Stimulated activated effector memory CD8-positive, alpha-beta T cell treated with anti-CD3 and anti-CD28 coated beads, Interleukin-12 subunit alpha, Interleukin-12 subunit beta, amount 100 ng/mL, for 72 hours (primary cell): ENCODE measurements around the gene MSI2.

Experiments
- ATAC-seq: fragments of 150-1000 bp; cut with Tn5 transposase; 2 replicates; pipeline ENCODE4 v1.10.0; 2021
- DNase-seq, 2 donors: peaks; one replicate each; pipeline ENCODE4 v3.0.0; 2021 to 2022; ENCODE audit warnings: low spot score in 2 of 2
- H3K27ac Mint-ChIP-seq: one replicate; pipeline ENCODE4 v1.8.0; 2022; ENCODE audit warnings: mild to moderate bottlenecking, mixed read lengths
- H3K36me3 Mint-ChIP-seq: one replicate; pipeline ENCODE4 v1.8.0; 2022; ENCODE audit warnings: mild to moderate bottlenecking, mixed read lengths
- H3K4me1 Mint-ChIP-seq: one replicate; pipeline ENCODE4 v1.8.0; 2022; ENCODE audit warnings: mixed read lengths
- H3K4me3 Mint-ChIP-seq: one replicate; pipeline ENCODE4 v1.8.0; 2022; ENCODE audit warnings: mild to moderate bottlenecking, mixed read lengths
- H3K9me3 Mint-ChIP-seq: one replicate; pipeline ENCODE4 v1.8.0; 2022; ENCODE audit warnings: mixed read lengths

The MSI2 gene

GRCh38 chr17:57603546-57603945 is 347.2 kb downstream of the MSI2 start:
- Mint-ChIP-seq H3K9me3 (no peaks in the 10 kb centered on the region), H3K4me3 (peak overlapping the region; percentile 60), H3K27ac (peak overlapping the region; percentile 94), H3K36me3 (peaks cover 27% of the 10 kb centered on the region), H3K4me1 (peaks cover 96% of the 10 kb centered on the region)
- ATAC-seq (no peak), DNase-seq (no peak)

- peak; percentile 46 to 87 for DNase-seq
- peak overlapping the region; percentile 60 for H3K4me3 Mint-ChIP-seq
- H3K27ac Mint-ChIP-seq, result peak overlapping the region; percentile 94
- H3K9me3 Mint-ChIP-seq, result no peaks in the 10 kb centered on the region
- peaks cover 96% of the 10 kb centered on the region for H3K4me1 Mint-ChIP-seq
- peaks cover 27% of the 10 kb centered on the region for H3K36me3 Mint-ChIP-seq
- peak; percentile 84 for ATAC-seq
Measured at GRCh38 chr17:57603978-57604377, 347.7 kb downstream of the MSI2 start.

- DNase-seq, result peak in 1 of 2 donors; percentile 67
- H3K36me3 Mint-ChIP-seq, result peaks cover 23% of the 10 kb centered on the region
- no peaks in the 10 kb centered on the region for H3K9me3 Mint-ChIP-seq
- peaks cover 86% of the 10 kb centered on the region for H3K4me1 Mint-ChIP-seq
- peak overlapping the region; percentile 94 for H3K27ac Mint-ChIP-seq
- ATAC-seq, result peak; percentile 47
- H3K4me3 Mint-ChIP-seq, result peak overlapping the region; percentile 60
Measured at GRCh38 chr17:57604771-57605674, 348.7 kb downstream of the MSI2 start.

GRCh38 chr17:57605675-57606105 is 349.4 kb downstream of the MSI2 start:
- no peak for DNase-seq
- no peak for ATAC-seq
- Mint-ChIP-seq H3K36me3 (peaks cover 17% of the 10 kb centered on the region), H3K9me3 (no peaks in the 10 kb centered on the region), H3K27ac (peak overlapping the region; percentile 94), H3K4me1 (peaks cover 79% of the 10 kb centered on the region), H3K4me3 (peak overlapping the region; percentile 60)

- Mint-ChIP-seq H3K9me3 (no peaks in the 10 kb centered on the region), H3K4me3 (peak overlapping the region; percentile 60), H3K27ac (peak overlapping the region; percentile 94), H3K36me3 (peaks cover 15% of the 10 kb centered on the region), H3K4me1 (peaks cover 73% of the 10 kb centered on the region)
- DNase-seq, result no peak
- ATAC-seq, result no peak
Measured at GRCh38 chr17:57606111-57606875, 350.0 kb downstream of the MSI2 start.

- Mint-ChIP-seq H3K4me3 (no peak overlapping the region), H3K36me3 (peaks cover 14% of the 10 kb centered on the region), H3K9me3 (no peaks in the 10 kb centered on the region), H3K27ac (peak overlapping the region; percentile 62), H3K4me1 (peaks cover 65% of the 10 kb centered on the region)
- no peak for DNase-seq
- ATAC-seq, result peak; percentile 42
Measured at GRCh38 chr17:57607553-57608120, 351.3 kb downstream of the MSI2 start.

- Mint-ChIP-seq H3K4me3 (no peak overlapping the region), H3K36me3 (peaks cover 14% of the 10 kb centered on the region), H3K4me1 (peaks cover 60% of the 10 kb centered on the region), H3K9me3 (no peaks in the 10 kb centered on the region), H3K27ac (peak overlapping the region; percentile 62)
- no peak for DNase-seq
- no peak for ATAC-seq
Measured at GRCh38 chr17:57608369-57609124, 352.2 kb downstream of the MSI2 start.

GRCh38 chr17:57609125-57609877 is 353.0 kb downstream of the MSI2 start:
- Mint-ChIP-seq H3K9me3 (no peaks in the 10 kb centered on the region), H3K4me1 (peaks cover 52% of the 10 kb centered on the region), H3K27ac (peak overlapping the region; percentile 62), H3K36me3 (peaks cover 6% of the 10 kb centered on the region), H3K4me3 (no peak overlapping the region)
- DNase-seq (no peak), ATAC-seq (no peak)

- H3K4me3 Mint-ChIP-seq, result no peak overlapping the region
- no peak for ATAC-seq
- H3K27ac Mint-ChIP-seq, result peak overlapping the region; percentile 62
- no peak for DNase-seq
- H3K4me1 Mint-ChIP-seq, result peaks cover 52% of the 10 kb centered on the region
- H3K36me3 Mint-ChIP-seq, result peaks cover 6% of the 10 kb centered on the region
- H3K9me3 Mint-ChIP-seq, result no peaks in the 10 kb centered on the region
Measured at GRCh38 chr17:57609878-57610270, 353.6 kb downstream of the MSI2 start.

GRCh38 chr17:57612202-57613071 is 356.1 kb downstream of the MSI2 start:
- H3K9me3 Mint-ChIP-seq, result no peaks in the 10 kb centered on the region
- peak overlapping the region; percentile 70 for H3K27ac Mint-ChIP-seq
- peaks cover 37% of the 10 kb centered on the region for H3K4me1 Mint-ChIP-seq
- H3K4me3 Mint-ChIP-seq, result peak overlapping the region; percentile 30
- no peak for DNase-seq
- peak; percentile 76 for ATAC-seq
- peaks cover 19% of the 10 kb centered on the region for H3K36me3 Mint-ChIP-seq

GRCh38 chr17:57614742-57615141 is 358.4 kb downstream of the MSI2 start:
- Mint-ChIP-seq H3K27ac (peak overlapping the region; percentile 7), H3K9me3 (no peaks in the 10 kb centered on the region), H3K4me3 (no peak overlapping the region), H3K36me3 (peaks cover 28% of the 10 kb centered on the region), H3K4me1 (peaks cover 31% of the 10 kb centered on the region)
- DNase-seq (no peak), ATAC-seq (no peak)

- no peaks in the 10 kb centered on the region for H3K9me3 Mint-ChIP-seq
- H3K4me3 Mint-ChIP-seq, result no peak overlapping the region
- H3K36me3 Mint-ChIP-seq, result peaks cover 28% of the 10 kb centered on the region
- DNase-seq (no peak), ATAC-seq (no peak)
- H3K4me1 Mint-ChIP-seq, result peaks cover 36% of the 10 kb centered on the region
- H3K27ac Mint-ChIP-seq, result no peak overlapping the region
Measured at GRCh38 chr17:57615836-57616757, 359.8 kb downstream of the MSI2 start.

GRCh38 chr17:57617218-57617617 is 360.9 kb downstream of the MSI2 start:
- ATAC-seq, result no peak
- H3K4me1 Mint-ChIP-seq, result peaks cover 34% of the 10 kb centered on the region

More at GRCh38 chr17:57617218-57617617, 360.9 kb downstream of the MSI2 start:
- H3K36me3 Mint-ChIP-seq, result peaks cover 23% of the 10 kb centered on the region
- DNase-seq, result no peak
- no peak overlapping the region for H3K4me3 Mint-ChIP-seq
- H3K27ac Mint-ChIP-seq, result no peak overlapping the region
- no peaks in the 10 kb centered on the region for H3K9me3 Mint-ChIP-seq
